NOMO-1 treated with dmso at 0.1 percent for 144 hours (cell line): ENCODE results near the gene NME4.
"Not testable (repeated sequence)": the region's sequence is repeated elsewhere in the genome, so short reads cannot be mapped to it uniquely, and the experiment has no call there.

ENCODE experiments used
- DNase-seq: peaks from one replicate; lab custom pipeline; 2025; ENCODE audit not compliant: unreplicated experiment; lab: John Stamatoyannopoulos, UW

Gene NME4

DNA sequence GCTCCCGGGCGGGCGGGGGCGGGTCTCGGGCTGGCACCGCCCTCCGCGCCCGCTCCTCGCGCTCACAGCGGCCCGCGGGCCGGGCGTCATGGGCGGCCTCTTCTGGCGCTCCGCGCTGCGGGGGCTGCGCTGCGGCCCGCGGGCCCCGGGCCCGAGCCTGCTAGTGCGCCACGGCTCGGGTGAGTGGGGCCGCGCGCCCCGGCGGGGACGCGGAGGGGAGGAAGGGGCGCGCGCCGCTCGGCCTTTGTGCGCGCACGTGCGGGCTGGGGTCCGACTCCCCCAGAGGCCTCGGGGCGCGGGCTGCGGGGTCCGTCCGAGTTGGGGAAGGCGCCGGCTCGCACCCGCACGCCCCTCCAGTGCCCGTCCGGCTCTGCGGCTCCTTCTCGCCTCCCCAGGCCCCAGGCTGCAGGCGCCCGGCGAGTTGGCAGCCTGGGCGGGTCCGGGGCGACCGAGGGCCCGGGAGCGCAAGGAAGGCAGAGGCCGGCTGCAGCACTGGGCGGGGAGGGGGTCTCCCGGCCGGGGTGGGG, at the start of gene NME4:
TSS of gene NME4 (plus strand) at position 65 of the 527 bp plus-strand sequence. CDS start at position 89, 24 bp downstream.
- DNase-seq = no peak

- DNase-seq = no peak
These were observed 49.8 kb upstream of the NME4 start for GRCh38 chr16:347203-347602.

GRCh38 chr16:348495-348894, 48.5 kb upstream of the NME4 start:
- DNase-seq = not testable (repeated sequence)

GRCh38 chr16:349211-349610, 47.8 kb upstream of the NME4 start:
- DNase-seq = no peak

DNA sequence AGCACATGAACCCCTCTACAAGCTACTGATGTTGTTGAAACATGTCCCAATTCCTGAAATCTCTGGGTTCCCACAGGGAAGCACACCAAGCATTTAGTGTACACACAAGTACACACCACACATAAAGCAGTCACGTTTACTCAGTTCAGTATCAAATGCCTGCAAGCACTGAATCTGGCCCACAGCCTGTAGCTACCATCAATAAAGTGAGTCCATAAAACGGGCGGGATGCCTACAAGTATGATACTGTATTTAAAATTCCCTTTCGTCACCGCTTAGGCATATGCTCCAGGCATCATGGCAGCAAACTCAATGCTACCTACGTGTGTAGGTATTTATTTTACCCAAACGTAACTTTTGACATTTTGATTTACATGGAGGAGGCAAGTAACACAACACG, 46.8 kb upstream of the NME4 start:
- DNase-seq = no peak

DNA sequence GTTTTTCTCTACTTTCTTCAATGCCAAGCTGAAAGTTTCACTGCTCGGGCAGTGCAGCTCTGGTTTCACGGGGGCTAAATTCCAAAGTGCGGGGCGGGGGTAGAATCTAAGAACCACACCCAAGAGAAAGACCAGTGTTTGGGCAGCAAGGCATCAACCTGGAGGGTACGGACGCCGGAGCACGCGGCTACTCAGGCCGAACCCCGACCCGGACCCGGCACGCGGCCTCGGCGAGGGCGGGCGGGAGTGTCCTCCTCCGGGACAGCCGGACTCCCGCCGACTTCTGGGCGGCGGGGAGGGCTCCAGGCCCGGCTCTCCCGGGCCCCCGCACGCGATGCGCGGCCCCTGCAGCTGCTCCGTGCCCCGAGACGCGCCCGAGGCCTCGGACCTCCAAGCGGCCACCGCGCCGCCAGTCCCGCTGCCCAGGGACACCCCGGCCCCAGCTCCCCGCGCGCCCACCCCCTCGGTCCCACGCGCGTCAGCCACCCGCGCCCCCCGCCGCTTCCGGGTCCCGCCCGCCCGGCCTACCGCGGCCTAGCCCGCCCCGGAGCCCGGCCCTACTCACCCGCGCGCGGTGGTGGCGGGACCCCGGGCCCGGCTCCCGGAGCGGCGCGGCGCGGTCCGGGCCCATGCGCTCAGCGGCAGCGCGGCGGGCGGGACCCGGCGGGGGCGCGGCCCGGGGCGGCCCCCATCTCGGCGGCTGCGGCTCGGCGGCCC, 45.0 kb upstream of the NME4 start:
- no peak for DNase-seq

DNA sequence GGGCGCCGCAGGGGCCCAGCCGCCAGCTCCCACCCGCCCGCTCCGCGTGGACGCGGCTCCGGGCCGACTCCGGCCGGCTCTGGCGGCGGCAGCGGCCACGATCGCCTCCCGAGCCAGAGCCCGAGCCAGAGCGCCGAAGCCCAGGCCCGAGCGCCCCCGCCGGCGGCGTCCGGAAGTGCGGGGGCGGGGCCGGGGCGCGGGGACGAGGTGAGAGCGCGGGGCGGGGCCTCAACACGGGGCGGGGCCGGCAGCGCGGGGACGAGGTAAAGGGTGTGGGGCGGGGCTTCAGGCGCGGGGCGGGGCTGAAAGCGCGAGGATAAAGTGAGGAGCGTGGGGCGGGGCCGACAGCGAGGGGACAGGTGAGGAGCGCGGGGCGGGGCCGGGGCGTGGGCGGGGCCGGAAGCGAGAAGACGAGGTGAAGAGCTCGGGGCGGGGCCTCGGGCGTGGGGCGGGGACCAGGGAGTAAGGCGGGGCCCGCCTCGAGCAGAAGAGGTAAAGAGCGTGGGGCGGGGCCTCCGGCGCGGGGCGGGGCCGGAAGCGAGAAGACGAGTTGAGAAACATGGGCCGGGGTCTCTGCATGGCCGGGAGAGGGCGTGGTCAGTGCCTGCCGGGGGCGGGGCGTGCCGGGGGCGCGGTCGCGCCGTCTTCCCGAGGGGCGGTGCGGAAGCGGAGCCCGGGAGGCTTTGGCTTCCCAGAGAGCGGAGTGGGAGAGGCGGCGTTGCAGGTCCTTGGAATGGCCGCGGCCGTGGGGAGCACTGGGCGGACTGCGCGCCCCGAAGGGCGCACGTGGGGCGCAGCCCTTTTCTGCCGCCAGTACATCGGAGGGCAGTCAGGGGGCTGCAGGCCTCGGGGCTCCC, 44.2 kb upstream of the NME4 start, which contains the start of gene AXIN1:
TSS of gene AXIN1 (minus strand) at position 177 of the 857 bp plus-strand sequence. CDS start 5,698 bp downstream, outside the sequence.
- peak; percentile 94 for DNase-seq

- no peak for DNase-seq
These were observed 43.4 kb upstream of the NME4 start for GRCh38 chr16:353404-354290.

DNA sequence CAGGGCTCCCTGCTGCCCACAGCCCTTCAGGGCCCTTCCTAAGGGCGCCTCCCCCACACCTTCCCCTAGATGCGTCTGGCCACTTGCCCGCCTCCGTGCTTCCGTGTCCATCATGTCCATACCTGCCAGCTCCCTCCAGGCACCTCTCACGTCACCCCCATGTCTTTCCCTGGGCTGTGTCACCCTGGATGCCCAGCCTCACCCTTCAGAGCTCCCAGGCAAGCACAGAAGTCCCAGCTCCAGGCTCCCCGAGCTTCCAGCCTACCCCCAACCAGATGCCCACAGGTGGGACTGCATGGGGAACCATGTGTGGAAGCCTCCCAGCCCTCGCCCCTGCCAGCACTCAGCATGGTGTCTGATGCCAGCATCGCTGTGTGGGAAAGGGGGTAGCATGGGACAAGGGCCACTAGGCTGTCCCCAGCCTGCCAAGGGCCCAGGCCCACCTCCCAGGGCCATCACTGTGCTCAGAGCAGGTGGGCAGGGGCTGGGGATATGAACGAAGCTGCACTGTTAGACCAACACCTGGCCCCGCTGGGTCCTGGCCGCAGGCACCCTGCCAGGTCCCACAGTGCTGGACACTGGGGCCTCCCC, 42.6 kb upstream of the NME4 start:
- no peak for DNase-seq

- DNase-seq = no peak
These were observed 42.0 kb upstream of the NME4 start for GRCh38 chr16:354971-355461.

DNA sequence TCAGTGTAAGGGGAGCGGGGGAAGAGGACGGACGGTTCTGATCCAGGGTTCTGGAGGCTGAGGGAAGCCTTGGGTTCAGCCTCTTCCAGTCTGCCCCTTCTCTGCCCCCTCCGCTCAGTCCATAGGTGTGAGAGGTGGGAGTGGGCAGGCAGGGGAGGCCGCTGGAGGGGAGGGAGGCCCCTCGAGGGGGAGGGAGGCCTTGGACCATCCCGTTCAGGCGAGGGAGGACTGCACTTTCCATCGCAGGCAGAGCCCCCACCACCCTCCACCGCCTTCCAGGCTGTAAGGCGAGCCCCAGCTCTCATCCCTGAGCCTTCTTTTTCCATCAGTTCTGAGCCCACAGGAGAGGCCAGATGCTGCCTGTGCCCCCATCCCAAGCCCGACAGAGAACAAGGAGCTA, 40.3 kb upstream of the NME4 start:
- no peak for DNase-seq

GRCh38 chr16:359067-359763, 37.8 kb upstream of the NME4 start:
- DNase-seq = no peak

DNA sequence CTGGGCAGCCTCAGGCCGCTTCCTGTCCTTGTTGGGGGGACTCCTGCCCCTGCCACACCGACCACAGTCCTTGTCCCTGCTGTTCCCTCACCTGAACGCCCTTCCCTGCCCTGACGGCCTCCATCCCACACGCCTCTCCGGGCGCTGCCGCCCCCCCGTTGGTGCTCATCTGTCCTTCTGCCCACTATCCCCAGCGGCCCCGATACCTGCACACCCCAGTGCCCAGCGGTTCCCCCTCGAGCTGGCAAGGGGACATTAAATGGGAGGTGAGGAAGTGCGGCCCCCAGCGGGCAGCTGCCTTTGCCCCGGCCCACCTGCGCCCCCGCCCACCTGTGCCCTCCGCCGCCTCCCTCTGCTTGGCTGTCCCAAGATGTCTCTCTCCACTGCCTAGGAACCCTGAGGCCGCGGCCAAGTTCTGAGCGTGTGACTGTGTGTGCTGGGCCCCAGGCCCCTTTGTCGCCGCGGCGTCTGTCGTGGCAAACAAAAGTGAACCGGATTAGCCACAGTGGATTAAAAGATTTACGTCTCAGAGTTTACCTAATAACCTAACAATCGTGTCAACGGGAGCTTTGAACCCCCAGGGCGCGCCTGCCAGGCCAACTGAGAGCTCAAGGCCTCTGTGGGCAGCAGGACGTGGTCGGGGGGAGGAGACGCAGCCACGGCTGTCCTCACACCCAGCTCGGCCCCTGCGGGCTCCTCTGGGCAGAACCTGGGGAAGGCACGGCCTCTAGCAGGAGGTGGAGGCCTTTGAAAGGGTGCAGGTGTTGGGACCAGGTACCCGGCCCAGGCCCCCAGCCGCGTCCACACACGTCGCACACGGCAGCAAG, 36.9 kb upstream of the NME4 start:
- DNase-seq = no peak

DNA sequence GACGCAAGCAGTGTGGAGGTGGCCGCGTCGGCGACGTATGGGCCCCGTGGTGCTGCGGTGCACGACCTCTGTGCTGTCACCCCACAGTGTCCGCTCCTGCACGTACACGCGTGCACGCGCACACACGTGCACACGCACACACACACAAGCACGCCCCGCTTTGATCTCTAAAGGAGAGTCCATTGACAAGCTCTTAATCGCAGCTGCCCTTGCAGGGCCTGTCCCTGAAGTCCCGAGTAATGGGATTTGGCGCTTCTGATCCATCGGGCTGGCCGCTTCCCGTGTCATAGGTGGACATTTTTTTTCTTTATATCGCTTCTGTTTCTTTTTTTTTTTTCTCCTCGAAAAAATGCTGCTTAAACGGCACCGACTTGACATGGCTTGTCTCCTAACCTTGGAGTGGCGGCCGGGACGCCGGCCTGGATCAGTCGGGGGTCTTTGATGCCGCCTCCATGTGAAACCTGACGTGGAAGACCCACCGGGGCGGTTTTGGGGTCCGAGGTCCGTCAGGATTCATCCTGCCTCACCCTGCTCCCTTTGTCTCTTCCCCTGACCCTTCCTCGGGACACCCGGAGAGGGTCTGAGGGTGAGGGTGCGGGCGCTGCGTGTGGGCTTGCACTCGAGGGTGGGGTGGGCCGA, 36.2 kb upstream of the NME4 start:
- no peak for DNase-seq

- no peak for DNase-seq
These were observed 35.6 kb upstream of the NME4 start for GRCh38 chr16:361341-361871.

GRCh38 chr16:361872-362701, 34.9 kb upstream of the NME4 start:
- DNase-seq = peak; percentile 83

- DNase-seq = not testable (repeated sequence)
These were observed 34.3 kb upstream of the NME4 start for GRCh38 chr16:362702-362999.
